HG03439 (cell line): ENCODE results near the gene OR13C5.
"Not testable (repeated sequence)": the region's sequence is repeated elsewhere in the genome, so short reads cannot be mapped to it uniquely, and the experiment has no call there.

ENCODE experiments used
- ATAC-seq: cut with Tn5 transposase; IDR thresholded peaks from one replicate; pipeline ENCODE4 v1.9.1; 2021; ENCODE audit warnings: mild to moderate bottlenecking, moderate library complexity; ENCODE audit not compliant: unreplicated experiment

Gene OR13C5, protein sequence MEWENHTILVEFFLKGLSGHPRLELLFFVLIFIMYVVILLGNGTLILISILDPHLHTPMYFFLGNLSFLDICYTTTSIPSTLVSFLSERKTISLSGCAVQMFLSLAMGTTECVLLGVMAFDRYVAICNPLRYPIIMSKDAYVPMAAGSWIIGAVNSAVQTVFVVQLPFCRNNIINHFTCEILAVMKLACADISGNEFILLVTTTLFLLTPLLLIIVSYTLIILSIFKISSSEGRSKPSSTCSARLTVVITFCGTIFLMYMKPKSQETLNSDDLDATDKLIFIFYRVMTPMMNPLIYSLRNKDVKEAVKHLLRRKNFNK

DNA sequence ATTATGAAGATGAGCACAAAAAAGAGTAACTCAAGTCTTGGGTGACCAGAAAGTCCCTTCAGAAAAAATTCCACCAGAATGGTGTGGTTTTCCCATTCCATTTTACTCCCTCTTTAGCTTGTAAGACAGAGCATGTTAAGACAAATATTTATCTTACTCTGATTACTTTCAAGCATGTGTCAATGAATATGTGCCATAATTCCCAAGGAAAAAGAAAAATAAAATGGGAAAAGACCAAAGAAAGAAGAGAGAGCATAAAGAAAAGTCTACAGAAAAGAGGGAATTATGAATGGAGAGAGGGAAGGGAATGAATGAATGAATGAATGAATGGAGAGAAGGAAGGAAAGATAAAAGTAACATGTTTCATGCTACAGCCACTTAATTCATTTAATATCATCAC lies at the start of gene OR13C5:
Gene OR13C5, minus strand, starts transcription at position 101 of the 400 bp plus-strand sequence. Its CDS starts 0 bp downstream, at position 101.
- ATAC-seq, result not testable (repeated sequence)

DNA sequence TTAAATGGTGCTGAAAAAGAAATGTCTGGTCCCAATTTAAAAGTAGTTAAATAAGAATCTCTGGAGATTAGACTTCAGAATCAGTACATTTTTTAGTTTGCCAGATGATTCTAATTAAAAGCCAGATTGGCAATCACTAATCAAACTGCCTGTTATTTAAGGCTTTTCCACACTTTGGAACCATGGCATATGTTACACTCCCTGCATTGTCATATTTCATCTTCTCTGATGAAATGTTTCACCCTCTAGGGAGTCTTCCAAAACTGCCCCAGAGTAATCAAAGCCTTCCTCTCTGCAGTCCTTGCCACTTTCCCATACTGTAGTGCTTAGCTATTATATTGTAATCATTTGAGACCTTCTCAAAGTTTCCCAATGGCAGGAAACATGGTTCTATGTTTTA lies 36.2 kb upstream of the OR13C5 start:
- ATAC-seq, result no peak

DNA sequence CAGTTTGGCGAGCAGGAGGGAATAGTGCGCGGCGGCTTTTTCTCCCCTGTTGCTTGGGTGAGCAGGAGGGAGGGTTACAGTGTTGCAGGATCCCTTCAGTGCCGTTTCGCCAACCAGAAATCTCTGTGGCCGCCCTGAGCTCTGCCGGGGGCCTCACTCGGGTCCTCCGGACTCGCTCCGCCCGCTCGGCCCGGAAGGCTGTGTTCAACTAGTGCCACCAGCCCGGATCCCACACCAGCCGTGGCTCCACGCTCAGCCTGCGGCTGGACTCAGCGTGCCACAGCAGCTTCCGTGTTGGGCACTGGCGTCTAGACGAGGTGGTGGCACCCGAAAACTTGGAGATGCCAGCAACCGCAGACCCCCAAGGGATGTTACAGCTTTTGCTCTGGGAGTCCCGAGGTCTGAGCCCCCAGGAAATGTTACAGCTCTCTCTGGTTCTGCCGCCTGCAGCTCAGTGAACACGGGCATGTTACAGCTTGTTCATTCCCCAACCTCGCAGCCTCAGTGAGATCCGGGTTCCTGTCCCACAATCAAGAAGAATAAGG lies 34.8 kb upstream of the OR13C5 start:
- no peak for ATAC-seq

DNA sequence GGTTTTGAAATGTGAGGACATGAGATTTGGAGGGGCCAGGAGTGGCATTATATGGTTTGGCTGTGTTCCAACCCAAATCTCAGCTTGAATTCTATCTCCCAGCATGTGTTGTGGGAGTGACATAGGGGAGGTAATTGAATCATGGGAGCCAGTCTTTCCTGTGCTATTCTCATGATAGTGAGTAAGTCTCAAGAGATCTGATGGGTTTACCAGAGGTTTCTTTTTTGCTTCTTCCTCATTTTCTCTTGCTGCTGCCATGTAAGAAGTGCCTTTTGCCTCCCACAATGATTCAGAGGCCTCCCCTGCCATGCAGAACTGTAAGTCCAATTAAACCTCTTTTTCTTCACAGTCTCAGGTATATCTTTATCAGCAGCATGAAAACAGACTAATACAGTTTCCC lies 26.8 kb upstream of the OR13C5 start:
- ATAC-seq, result not testable (repeated sequence)

DNA sequence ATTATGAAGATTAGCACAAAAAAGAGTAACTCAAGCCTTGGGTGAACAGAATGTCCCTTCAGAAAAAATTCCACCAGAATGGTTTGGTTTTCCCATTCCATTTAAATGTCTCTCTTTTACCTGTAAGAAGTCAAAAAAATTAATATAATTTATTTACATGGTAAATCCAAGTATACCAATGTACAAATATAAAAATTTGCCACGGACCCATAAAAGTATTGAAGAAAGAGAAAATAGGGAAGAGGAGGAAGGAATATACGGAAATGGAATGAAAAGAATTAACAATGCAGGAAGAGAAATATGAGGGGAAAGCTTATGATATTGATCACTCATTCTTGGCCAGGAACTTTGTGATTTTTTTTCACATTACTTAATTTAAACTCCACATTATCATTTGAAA lies 18.9 kb upstream of the OR13C5 start, which contains the start of gene OR13C9:
Gene OR13C9, minus strand, starts transcription at position 101 of the 400 bp plus-strand sequence. Its CDS starts 0 bp downstream, at position 101.
- no peak for ATAC-seq

DNA sequence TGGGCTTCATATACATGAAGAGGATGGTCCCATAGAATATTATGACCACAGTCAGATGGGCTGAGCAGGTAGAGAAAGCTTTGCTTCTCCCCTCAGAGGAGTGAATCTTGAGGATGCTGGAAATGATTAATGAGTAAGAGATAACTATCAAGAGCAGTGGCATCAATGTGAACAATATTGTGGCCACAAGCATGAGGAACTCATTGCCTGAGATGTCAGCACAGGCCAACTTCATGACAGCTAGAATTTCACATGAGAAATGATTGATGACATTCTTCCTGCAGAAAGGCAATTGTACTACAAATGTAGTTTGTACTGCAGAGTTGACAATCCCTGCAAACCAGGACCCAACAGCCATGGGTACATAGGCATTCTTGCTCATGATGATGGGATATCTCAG lies 18.2 kb upstream of the OR13C5 start:
- ATAC-seq, result no peak

DNA sequence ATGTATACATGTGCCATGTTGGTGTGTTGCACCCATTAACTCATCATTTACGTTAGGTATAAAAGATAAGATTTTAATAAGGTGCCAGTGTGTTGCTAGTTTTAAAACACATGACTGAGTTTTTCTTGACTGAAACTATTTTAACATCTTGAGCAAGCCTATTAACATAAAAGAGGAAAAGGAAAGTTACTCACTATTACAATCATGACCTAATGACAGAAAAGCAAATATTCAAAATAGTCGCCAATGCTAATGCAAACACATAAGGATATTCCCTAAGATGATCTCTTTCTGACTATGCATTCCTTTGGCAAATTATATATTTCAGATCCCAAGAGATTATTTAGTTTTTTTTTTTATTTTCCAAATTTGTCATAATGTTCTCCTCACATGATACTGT lies 12.0 kb upstream of the OR13C5 start:
- ATAC-seq, result no peak

DNA sequence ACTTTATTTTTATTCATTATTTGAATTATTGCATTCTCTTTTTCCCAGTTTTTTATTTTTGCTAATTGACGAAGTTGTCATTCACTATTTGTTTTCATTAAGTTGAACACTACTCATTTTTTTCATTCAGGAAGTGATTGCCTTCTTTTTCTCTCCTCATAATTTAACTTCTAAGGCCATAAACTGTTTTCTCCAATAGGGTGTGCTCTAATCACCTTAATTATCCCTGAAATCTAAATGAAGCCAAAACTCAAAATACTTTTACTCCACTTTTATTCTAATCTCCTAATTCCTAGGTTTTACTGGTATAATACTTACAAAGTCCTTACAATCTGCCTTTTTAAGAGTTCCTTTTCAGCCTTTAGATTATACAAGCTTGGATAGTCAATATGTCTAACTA lies 9.1 kb upstream of the OR13C5 start:
- no peak for ATAC-seq

DNA sequence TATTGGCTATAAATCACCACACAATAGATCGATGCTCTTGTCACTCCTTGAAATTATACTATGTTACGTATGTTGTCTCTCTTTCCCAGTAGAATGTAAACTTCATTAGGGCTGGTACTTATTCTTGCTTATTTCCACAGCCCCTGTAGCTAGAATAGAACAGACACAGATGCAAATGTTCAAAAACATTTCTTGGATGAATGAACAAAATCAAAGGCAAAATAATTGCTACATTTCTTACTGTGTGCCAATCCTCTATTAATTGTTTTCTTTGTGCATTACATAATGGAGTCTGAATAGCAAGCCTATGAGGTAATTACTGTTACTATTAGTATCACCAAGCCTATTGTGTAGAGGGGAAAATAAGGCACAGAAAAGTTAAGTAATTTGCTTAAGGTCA lies 6.9 kb upstream of the OR13C5 start:
- no peak for ATAC-seq

DNA sequence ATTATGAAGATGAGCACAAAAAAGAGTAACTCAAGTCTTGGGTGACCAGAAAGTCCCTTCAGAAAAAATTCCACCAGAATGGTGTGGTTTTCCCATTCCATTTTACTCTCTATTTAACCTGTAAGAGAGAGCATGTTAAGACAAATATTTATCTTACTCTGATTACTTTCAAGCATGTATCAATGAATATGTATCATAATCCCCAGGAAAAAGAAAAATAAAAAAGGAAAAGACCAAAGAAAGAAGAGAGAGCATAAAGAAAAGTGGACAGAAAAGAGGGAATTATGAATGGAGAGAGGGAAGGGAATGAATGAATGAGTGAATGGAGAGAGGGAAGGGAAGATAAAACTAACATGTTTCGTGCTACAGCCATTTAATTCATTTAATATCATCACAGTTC lies 6.3 kb upstream of the OR13C5 start, which contains the start of gene OR13C2:
Gene OR13C2, minus strand, starts transcription at position 101 of the 400 bp plus-strand sequence. Its CDS starts 0 bp downstream, at position 101.
- not testable (repeated sequence) for ATAC-seq

DNA sequence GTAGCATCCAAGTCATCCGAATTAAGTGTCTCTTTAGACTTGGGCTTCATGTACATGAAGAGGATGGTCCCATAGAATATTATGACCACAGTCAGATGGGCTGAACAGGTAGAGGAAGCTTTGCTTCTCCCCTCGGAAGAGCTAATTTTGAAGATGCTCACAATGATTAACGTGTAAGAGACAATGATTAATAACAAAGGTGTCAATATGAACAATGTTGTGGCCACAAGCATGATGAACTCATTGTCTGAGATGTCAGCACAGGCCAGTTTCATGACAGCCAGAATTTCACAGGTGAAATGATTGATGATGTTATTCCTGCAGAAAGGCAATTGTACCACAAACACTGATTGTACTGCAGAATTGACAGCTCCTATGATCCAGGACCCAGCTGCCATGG lies 5.6 kb upstream of the OR13C5 start:
- ATAC-seq, result no peak

DNA sequence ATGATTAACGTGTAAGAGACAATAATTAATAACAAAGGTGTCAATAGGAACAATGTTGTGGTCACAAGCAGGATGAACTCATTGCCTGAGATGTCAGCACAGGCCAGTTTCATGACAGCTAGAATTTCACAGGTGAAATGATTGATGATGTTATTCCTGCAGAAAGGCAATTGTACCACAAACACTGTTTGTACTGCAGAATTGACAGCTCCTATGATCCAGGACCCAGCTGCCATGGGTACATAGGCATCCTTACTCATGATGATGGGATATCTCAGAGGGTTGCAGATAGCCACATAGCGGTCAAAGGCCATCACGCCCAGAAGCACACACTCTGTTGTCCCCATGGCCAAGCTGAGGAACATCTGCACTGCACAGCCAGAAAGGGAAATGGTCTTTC lies 464 bp downstream of the OR13C5 start:
- ATAC-seq, result not testable (repeated sequence)

DNA sequence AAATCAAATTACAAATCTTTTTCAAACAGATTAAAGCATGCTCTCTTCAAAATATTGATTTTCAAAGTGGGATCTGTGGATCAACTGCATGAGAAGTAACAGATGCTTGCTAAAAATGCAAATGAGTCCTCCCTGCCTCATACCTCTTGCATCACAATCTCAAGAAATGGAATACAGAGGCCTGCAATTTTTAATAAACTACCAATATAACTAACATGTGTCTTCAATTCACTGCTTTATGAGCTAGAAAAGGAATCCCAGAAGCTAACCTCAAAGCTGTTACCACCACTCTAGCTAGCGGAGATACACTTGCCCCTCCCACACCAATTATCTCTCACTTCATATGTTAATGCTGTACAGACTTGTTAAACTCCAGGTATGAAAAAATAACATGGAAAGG lies 9.6 kb downstream of the OR13C5 start:
- no peak for ATAC-seq

DNA sequence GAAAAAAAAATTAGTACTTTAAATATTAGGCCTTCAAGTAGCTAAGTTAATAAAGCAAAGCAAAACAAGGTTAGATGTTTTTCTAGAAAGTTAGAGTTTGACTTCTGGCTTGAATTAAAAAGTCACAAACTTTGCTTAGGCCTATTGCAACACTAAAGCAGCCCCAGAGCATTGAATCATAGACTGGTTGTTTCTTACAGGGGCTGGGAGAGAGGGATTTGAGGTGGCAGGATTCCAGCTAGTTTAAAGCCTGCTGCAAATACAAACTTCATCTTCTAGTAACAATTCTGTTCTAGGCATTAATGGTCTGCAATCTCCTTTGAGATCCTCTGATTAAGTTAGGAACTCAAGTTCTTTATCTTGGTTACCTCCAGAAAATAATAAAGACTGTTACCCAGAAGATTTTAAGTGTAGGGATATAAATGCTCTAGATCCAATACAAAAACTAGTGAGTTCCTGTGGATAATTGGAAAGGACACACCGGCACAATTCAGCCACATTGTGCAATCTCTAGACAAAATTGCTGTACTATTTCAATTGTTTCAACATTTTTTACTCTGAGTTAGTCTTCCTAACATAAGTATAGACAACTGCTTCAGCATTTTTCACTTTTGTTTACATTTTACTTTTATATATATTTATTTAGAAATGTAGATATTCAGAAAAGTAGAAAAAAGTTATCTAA lies 12.6 kb downstream of the OR13C5 start:
- no peak for ATAC-seq

DNA sequence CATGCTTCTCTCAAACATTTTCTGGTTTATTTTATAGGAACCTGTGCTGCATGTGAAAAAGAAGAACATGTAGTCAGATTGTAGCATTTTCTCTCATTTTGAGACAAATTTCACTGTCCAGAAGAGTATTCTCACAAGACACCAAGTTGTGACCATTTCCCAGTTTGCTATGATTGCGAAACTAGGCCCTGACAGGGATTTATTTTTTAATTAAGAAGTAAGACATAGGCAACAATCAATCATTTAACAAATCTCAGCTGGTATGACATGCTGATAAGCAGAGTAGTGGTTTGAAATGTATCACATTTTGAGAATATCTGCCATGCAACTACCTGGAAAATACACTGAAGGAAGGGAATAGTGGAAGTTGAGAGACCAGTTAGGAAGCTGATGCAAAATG lies 18.7 kb downstream of the OR13C5 start:
- no peak for ATAC-seq

DNA sequence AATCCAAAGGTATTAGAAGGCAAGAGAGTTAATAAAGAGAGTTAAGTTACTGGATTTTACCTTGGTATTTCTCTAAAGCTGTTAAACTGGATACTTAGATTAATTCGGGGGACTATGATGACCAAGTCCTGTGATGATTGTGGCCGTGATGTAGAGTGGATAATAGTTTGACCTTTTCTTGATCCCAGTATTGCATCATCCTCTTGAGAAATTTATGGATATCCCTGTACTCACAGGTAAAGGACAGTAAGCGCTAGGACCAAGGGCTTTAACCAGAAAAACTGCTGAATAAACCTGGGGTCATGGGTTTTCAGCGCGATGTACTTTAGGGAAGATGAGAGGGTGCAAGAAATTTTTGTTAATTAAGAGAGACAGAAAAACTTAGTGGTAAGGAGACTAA lies 21.9 kb downstream of the OR13C5 start:
- no peak for ATAC-seq

DNA sequence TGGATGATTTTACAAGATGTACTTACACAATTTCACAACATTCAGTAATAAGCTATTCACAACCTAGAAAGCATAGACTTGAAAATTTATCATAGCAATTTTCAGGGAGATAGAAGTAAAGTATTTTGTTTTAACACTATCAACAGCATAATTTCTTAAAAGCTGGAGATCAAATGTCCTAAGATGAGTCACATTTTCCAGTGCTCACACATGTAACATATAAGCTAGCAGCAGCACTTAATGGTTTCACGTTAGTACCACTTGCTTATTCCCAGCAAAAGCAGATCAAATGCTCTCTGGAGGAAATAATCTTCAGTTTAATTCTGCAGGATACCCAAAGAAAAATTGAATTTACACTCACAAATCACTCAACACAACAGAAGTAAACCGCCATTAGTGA lies 23.8 kb downstream of the OR13C5 start:
- ATAC-seq, result no peak

DNA sequence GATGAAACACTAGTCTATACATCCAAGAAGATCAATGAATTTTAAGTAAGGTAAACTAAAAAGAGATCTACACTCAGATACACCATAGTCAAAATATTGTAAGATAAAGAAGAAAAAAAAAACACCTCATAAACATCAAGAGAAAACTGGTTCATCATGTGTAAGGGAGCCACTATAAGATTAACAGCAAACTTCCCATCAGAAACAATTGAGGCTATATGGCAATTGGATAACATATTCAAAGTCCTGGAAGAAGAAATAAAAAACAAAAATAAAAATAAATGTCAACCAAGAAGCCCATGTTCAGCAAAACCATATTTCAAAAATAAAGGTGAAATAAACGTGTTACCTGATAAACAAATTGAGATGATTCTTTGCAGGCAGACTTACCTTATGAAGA lies 26.6 kb downstream of the OR13C5 start:
- no peak for ATAC-seq

DNA sequence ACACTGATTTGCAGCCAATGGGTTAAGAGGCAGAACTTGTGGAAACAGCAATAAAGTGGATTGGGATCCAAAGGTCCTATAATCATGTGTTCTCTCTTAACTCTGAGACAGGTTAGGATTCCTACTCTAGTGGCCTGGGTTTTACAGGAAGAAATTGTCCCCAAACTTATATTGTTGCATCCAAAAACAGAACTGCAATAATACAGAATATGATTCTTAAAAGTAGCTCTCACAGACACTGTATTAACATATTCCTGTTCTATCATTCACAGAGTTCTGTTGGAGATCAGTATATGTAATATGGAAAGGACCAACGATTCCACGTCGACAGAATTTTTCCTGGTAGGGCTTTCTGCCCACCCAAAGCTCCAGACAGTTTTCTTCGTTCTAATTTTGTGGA lies 30.3 kb downstream of the OR13C5 start, which contains the start of gene OR13C8:
Gene OR13C8, plus strand, starts transcription at position 301 of the 400 bp plus-strand sequence. Its CDS starts 0 bp downstream, at position 301.
- ATAC-seq, result no peak

DNA sequence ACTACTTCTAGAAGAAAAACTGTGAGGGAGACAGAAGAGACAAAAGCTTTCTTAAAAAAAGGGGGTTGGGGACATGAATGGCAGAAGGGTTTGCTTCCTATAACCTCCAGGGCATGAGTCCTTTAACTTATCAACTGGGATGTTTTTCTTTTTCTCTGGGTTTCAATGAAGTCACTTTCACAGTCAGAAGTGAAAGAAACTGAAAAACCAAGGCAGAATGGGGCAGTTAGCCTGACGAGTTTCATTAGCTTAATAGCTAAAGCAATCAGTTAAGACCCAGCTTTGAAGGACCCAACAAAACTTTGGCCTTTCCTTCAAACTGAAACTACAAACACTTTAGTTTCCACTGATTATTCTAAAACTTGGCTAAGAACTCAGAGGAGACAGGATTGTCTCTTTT lies 34.9 kb downstream of the OR13C5 start:
- ATAC-seq, result no peak

DNA sequence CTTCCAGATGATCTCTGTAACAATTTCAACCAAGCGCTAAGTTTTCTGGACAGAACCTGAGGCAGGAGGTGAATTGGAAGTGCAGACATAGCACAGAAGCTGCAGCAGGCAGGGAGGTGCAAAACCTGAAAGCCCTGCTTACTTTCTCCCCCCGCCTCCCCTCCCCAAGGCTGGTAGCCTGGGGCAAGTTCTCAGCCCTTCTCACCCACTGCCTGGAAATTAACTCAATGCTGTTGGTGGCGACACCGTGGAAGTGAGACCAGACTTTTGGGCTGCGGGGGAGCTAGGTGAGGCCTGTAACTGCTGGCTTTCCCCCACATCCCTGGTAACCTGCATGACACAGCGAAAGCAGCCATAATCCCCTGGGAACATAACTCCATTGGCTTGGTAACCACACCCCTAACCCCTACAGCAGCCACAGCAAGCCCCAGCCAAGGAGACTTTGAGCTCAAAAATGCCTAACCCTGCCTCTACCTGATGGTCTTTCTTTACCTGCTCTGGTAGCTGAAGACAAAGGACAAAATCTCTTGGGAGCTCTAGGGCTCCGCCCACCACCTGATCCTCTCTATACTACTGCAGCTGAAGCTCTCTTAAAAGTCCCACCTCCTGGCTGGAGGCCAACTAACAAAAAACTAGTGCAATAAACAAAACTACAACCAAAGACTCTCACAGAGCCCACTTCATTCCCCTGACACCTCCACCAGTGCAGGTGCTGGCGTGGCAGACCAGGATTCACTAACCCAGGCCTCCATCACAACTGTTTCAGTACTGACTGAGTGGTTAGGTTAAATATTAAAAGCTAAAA lies 42.2 kb downstream of the OR13C5 start:
- ATAC-seq, result no peak
